ENCODE measurements around the gene MYO7A.
A peak's percentile ranks its signal among the peaks of the same experiment; 100 is the strongest.

The MYO7A gene

DNA sequence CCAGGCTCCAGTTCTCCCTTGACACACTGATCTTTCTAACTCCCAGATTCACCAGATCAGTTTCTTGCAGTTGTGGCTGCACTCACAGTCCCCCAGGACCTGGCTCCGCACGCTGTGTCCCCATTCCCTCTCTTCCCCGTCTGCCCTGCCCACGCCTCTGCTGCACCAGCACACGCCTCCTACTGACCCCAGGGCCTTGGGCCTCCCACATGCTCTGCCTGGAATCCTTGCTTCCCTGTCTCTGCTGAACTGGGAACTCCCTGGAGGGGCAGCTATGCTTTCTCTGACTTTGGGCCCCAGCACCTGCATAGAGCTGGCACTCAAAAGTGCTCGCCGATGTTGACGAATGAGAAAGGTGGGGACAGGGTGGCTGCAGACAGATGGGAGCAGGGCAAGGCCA lies 68.9 kb downstream of the MYO7A start:
- Histone ChIP-seq H3K9me2 (replicated peaks; ENCODE audit: control insufficient read depth, low read length) (no peaks in the 10 kb centered on the region), H3K79me2 (ENCODE audit: control insufficient read depth, low read length) (no peaks in the 10 kb centered on the region), H3F3A (ENCODE audit: control insufficient read depth, insufficient read depth) (no peaks in the 10 kb centered on the region), H3K4me3 (ENCODE audit: low read length) (no peak overlapping the region), H3K36me3 (ENCODE audit: control insufficient read depth, low read length) (no peaks in the 10 kb centered on the region), H4K20me1 (ENCODE audit: control insufficient read depth, insufficient read depth, low read depth, low read length) (no peaks in the 10 kb centered on the region), H3K9me3 (ENCODE audit: control insufficient read depth, insufficient read depth, low read length) (no peaks in the 10 kb centered on the region), H3K4me2 (ENCODE audit: low read length) (no peak overlapping the region), H3K4me1 (ENCODE audit: control insufficient read depth, low read length) (no peaks in the 10 kb centered on the region), H3K27me3 (ENCODE audit: control insufficient read depth, low read length) (no peaks in the 10 kb centered on the region), H3K27ac (ENCODE audit: low read depth, low read length) (no peak overlapping the region)
- TF ChIP-seq, protein P1, sequence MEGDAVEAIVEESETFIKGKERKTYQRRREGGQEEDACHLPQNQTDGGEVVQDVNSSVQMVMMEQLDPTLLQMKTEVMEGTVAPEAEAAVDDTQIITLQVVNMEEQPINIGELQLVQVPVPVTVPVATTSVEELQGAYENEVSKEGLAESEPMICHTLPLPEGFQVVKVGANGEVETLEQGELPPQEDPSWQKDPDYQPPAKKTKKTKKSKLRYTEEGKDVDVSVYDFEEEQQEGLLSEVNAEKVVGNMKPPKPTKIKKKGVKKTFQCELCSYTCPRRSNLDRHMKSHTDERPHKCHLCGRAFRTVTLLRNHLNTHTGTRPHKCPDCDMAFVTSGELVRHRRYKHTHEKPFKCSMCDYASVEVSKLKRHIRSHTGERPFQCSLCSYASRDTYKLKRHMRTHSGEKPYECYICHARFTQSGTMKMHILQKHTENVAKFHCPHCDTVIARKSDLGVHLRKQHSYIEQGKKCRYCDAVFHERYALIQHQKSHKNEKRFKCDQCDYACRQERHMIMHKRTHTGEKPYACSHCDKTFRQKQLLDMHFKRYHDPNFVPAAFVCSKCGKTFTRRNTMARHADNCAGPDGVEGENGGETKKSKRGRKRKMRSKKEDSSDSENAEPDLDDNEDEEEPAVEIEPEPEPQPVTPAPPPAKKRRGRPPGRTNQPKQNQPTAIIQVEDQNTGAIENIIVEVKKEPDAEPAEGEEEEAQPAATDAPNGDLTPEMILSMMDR (IDR thresholded peaks at IDR 0.05; ENCODE audit: low read depth, low read length, poor library complexity, severe bottlenecking), result no peak
- TF ChIP-seq EZH2phosphoT487 (IDR thresholded peaks at IDR 0.05; ENCODE audit: borderline replicate concordance, low read length), result no peak

DNA sequence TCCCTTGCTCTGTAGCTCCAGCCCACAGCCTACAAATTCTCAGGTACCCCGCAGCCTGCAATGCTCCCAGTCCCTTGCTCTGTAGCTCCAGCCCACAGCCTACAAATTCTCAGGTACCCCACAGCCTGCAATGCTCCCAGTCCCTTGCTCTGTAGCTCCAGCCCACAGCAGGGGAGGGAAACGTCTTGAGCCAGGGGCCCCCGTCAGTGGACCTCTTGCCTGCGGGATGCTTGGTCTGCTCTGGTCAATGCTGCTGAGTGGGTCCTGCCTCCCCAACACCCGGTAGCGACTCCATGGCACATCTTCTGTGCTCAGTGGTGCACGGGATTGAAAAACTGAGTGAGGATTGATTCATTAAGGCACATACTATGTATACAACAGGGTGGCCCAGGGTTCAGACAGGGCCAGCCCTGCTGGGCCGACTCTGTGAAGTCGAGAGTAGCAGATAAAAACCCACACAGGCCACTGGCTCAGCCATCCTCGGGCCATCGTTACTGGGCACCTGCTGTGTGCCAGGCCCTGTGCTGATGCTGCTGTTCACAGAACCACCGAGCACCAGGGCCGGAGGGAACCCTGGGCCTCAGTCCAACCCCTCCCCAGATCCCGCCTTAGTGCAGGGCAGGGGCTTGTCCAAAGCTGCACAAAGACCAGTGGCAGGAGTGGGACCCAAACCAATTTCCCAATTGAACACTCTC lies 69.7 kb downstream of the MYO7A start:
- Histone ChIP-seq H4K20me1 (ENCODE audit: control insufficient read depth, insufficient read depth, low read depth, low read length) (no peaks in the 10 kb centered on the region), H3K27ac (ENCODE audit: low read depth, low read length) (no peak overlapping the region), H3K4me1 (ENCODE audit: control insufficient read depth, low read length) (no peaks in the 10 kb centered on the region), H3K4me3 (ENCODE audit: low read length) (no peak overlapping the region), H3K36me3 (ENCODE audit: control insufficient read depth, low read length) (no peaks in the 10 kb centered on the region), H3K27me3 (ENCODE audit: control insufficient read depth, low read length) (no peaks in the 10 kb centered on the region), H3K79me2 (ENCODE audit: control insufficient read depth, low read length) (no peaks in the 10 kb centered on the region), H3K9me3 (ENCODE audit: control insufficient read depth, insufficient read depth, low read length) (no peaks in the 10 kb centered on the region), H3F3A (ENCODE audit: control insufficient read depth, insufficient read depth) (no peaks in the 10 kb centered on the region), H3K9me2 (replicated peaks; ENCODE audit: control insufficient read depth, low read length) (no peaks in the 10 kb centered on the region), H3K4me2 (ENCODE audit: low read length) (no peak overlapping the region)
- TF ChIP-seq, protein P1 (IDR thresholded peaks at IDR 0.05; ENCODE audit: low read depth, low read length, poor library complexity, severe bottlenecking), result no peak
- no peak for TF ChIP-seq EZH2phosphoT487 (IDR thresholded peaks at IDR 0.05; ENCODE audit: borderline replicate concordance, low read length)

DNA sequence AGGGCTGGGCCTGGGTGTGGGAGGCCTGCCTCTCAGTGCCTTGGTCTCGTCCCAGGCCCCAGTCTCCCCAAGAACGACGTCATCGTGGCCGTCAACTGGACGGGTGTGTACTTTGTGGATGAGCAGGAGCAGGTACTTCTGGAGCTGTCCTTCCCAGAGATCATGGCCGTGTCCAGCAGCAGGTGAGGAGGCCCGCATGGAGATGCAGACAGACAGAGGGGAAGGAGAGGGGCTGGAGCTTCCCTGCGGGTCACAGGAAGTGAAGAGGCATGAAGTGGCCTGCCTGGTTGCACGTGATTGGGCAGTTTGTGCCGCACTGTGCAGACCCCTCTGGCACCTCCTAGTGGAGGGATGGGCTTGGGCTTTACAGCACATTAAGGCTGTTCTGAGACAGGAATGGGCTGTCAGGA lies 70.4 kb downstream of the MYO7A start:
- H3K4me2 ChIP-seq (ENCODE audit: low read length), result no peak overlapping the region

More for the DNA sequence above, 70.4 kb downstream of the MYO7A start:
- Histone ChIP-seq H3K9me3 (ENCODE audit: control insufficient read depth, insufficient read depth, low read length) (no peaks in the 10 kb centered on the region), H3K27me3 (ENCODE audit: control insufficient read depth, low read length) (no peaks in the 10 kb centered on the region), H3K27ac (ENCODE audit: low read depth, low read length) (no peak overlapping the region), H3K79me2 (ENCODE audit: control insufficient read depth, low read length) (no peaks in the 10 kb centered on the region), H3K36me3 (ENCODE audit: control insufficient read depth, low read length) (no peaks in the 10 kb centered on the region), H3K9me2 (replicated peaks; ENCODE audit: control insufficient read depth, low read length) (no peaks in the 10 kb centered on the region), H3K4me3 (ENCODE audit: low read length) (no peak overlapping the region), H3F3A (ENCODE audit: control insufficient read depth, insufficient read depth) (no peaks in the 10 kb centered on the region), H4K20me1 (ENCODE audit: control insufficient read depth, insufficient read depth, low read depth, low read length) (no peaks in the 10 kb centered on the region), H3K4me1 (ENCODE audit: control insufficient read depth, low read length) (no peaks in the 10 kb centered on the region)
- TF ChIP-seq, protein P1 (IDR thresholded peaks at IDR 0.05; ENCODE audit: low read depth, low read length, poor library complexity, severe bottlenecking), result peak; percentile 73
- no peak for TF ChIP-seq EZH2phosphoT487 (IDR thresholded peaks at IDR 0.05; ENCODE audit: borderline replicate concordance, low read length)
